NCI-H748 treated with DMSO at 0.1 percent for 48 hours (cell line): ENCODE measurements around the gene ZSCAN10.

Experiments
- DNase-seq: peaks from one replicate; lab custom pipeline; 2025; lab: John Stamatoyannopoulos, UW

Gene ZSCAN10

DNA sequence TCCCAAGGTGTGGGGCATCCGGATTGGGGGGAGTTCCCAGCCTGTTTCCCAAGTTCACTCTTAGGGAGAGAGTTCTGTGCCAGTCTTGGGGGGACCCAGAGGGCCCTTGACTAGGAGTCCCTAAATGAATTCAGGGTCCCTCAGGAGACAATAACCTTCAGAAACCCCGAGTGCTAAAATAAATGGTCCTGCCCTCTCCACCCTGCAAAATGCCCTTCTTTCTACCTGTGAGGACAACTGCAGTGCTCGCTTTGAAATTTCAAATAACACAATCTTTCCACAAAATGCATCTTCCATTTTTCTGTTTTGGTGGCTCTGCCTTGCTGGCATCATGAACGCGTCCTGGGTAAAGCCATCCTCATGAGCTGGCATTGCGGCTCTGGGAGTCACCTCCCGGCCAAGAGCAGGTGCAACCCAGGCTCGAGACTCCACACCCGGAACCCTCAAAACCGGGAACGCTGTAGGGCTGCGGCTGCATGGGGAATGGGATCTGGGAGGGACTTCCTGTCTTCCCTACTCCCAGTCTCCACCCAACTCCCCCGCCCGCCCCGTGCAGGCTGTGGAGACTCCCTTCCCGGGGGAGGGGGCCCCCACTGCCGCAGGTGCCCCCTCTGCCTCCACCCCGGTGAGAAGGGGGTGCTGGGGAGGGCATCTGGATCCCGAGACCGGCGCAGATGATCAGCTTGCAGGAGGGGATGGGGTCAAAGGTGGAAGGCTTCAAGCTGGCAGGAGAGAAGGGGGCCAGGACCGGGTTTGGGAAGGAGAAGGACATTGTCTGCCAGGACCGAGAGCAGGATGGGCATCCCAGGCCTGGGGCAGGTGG, 13.2 kb upstream of the ZSCAN10 start, which contains the start of gene ZNF205:
Gene ZNF205, plus strand, starts transcription at position 529 of the 823 bp plus-strand sequence. CDS start 845 bp downstream, outside the sequence.
- DNase-seq: peak; percentile 11

DNA sequence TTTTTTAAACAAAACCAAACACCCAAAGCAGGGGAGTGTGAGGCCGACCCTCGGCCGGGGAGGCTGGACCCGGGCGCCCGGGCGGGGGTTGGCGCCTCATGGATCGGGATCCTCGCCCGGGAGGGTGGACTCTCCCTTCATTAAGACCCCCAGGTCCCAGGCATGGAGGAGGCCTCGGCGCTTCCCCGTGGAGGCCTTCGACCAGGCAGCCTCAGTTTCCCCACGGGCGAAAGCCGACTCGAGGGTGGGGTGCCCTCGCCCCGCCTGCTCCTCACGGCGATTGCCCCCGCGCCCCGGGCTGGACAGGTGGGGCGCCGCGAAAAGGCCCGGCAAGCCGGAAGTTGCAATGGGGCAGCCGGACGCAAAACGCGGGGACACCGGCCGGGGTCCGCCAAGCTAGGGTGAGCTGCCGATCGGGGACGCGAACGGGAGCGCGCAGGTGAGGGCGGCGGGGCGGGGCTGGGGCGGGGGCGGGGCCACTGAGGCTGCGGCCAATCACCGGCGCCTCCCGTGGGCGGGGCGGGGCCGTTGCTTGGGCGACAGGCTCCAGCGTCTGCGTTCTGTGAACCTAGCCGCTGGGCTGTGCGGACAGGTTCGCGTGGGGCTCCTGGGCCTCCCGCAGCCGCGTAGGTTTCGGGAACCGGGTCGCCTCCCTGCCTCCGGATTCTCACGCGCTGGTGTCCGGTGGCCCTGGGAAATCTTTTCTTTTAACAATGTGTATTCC, 7.3 kb upstream of the ZSCAN10 start:
- DNase-seq: peak; percentile 58

DNA sequence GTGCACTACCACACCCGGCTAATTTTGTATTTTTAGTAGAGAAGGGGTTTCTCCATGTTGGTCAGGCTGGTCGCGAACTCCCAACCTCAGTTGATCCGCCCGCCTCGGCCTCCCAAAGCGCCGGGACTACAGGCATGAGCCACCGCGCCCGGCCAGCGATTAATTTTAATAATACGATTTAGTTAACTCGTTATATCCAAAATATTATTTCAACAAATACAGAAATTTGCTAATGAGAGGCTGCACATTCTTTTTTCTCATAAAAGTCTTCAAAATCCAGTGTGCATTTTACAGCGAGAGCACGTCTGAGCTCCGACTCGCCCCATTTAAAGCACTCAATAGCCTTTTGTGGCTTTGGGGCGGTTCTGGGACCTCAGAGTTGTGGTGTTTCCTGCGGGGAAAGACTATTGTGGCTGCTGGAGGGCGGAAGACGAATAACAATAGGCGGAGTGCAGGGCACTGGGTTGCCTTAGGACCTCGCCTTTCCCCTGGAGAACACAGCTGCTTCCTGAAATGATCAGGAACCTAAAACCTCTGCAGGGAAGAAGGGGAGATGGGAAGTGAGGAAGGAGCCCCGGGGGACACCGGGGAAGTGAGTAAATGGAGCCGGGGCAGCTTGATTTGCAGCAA, 2.9 kb upstream of the ZSCAN10 start:
- DNase-seq: no peak

DNA sequence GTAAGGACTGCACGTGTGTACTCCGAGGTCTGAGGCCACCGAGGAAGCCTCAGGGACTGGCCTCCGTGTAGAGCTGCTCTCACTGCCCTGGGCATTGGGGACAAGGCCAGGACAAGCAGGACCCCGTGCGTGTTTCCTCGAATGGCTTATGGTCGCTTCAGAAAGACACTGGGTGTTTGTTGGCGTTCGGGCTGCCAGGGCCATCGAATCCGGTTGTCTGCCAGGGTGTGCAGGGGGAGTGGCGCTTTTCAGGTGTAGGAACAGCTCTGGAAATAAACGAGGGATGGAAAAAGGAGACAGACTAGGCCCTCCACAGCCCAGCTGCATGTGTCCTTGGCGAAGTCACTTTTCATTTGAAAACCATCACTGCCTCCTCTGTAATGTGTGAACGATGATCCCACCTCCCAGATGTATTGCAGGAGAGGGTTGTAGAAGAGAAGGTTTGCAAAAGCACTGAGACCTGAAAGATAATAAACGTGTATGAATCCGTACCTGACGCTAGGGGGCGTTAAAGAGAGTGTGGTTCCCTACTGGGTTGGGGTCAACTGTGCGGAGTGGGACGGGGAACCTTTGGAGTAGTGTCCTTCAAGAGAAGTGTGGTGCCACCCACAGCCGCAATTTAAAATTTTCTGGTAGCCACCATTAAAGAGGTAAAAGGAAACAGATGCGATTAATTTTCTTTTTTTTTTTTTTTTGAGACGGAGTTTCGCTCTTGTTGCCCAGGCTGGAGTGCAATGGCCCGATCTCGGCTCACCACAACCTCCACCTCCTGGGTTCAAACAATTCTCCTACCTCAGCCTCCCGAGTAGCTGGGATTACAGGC, 2.1 kb upstream of the ZSCAN10 start:
- no peak for DNase-seq

DNA sequence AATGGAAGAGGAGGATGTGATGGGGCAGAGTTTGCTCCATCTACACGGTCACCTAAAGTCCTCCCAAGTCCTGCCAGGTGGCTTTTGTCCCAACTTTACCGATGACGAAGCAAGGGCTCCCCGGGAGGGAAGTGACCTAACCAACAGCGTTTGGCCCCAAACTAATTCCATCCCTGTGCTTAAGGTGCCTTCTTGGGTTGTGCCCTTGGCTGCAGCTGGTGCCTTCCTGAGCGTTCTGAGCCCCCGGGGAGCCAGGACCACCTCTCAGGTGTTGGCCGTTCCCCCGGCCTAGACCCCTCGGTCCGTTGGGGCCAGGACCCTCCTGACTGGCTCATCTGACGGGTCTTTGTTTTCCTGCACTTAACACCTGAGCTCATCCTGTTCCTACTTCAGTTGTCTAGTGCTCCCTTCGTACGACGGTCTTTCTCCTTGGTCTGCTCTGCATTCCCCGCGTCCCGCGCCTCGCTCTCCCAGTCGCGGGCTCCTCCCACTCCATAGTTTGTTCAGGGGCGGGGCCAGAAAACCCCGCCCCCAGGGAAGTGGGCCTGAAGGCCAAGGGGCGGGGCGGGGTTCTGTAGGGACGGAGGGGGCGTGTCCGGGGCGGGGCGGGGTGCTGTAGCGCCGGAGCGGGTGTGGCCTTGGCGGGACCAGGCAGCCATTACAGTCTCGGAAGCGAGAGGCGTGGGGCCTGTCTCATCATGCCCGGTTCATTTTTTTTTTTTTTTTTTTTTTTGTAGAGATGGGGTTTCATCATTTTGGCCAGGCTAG, 822 bp upstream of the ZSCAN10 start:
- DNase-seq: peak; percentile 68

DNA sequence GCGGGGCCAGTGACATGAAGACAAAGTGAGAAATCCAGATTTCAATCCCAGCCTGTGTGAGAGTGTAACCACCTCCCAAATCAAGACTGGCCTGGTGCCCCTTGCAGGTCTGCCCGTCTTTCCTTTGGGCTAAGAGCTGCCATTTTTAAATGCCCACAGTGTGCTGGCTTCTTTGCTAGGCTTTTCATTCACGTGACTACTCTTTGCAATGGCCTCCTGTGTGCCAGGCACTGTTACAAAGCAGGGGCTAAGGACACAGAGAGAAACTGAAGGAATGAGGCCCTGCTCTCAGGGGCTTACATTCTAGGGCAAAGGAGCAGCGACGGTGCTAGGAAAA, 269 bp upstream of the ZSCAN10 start:
- DNase-seq: no peak

DNA sequence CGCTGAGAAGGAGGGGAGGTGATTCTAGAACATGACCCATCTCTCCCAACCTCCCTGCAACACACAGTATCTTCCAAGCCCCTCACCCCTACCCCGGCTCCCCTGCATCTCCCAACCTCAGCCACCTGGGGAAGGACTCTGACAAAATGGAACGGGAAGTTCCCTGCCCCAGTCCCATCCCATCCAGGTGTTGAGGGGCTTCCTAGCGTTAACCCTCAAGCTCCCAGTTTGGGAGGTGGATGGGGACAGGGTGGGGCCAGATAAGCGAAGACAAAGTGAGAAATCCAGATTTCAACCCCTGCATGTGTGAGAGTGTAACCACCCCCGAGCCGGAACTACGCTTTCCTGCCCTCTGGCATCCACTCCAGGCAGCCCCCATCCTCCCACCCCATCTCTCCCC, 1.8 kb downstream of the ZSCAN10 start:
- no peak for DNase-seq

DNA sequence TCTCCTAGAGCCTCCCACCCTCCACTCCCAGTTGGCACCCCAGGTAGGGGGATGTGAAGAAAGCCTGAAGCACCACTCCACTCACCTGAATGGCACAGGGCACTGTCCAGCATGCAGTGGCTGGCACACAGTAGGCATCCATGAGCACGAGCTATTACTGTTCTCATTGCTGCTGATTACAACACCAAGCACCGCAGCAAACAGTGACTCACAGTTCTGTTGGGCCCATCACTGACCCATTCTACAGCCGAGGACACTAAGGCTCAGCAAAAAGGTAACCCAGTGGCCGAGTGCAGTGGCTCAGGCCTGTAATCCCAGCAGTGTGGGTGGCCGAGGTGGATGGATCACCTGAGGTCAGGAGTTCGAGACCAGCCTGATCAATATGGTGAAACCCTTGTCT, 2.7 kb downstream of the ZSCAN10 start:
- DNase-seq: no peak

DNA sequence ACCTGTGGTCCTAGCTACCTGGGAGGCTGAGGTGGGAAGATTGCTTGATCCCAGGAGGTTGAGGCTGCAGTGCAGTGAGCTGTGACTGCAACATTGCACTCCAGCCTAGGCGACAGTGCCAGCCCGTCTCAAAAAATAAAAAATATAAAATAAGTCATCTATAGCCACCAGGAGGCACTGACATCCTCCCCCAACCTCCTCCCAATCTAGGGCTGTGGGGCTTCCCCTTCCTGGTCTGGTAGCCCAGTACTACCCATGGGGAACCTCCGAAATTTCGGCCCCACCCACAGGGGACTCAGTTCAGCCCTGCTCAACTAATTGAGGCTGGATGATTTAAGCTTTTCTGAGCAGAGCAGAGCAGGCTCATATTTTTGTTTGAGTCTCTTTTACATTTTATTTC, 3.2 kb downstream of the ZSCAN10 start:
- DNase-seq: no peak

DNA sequence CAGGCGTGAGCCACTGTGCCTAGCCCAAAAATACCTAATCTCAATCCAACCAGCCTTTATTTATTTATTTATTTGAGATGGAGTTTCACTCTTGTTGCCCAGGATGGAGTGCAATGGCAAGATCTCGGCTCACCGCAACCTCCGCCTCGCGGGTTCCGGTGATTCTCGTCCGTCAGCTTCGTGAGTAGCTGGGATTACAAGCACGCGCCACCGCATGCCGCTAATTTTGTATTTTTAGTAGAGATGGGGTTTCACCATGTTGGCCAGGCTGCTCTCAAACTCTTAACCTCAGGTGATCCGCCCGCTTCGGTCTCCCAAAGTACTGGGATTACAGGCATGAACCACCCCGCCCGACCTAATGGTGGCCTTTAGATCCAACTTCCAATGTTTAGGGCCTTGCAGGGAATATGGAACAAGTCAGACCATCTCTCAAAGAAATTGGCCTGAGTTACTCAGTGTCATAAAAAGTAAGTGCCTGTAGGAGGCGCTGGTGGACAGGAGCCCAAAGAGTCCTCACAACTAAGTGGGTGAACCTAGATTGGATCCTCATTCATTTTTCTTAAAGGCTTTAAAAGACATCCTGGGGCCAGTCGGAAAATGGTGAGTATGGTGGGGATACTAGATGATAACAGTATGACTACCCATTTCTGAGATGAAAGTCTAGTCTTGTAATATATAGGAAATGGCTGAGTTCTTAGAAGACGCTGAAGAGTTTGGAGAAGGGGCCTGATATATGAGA, 4.6 kb downstream of the ZSCAN10 start:
- peak; percentile 36 for DNase-seq

DNA sequence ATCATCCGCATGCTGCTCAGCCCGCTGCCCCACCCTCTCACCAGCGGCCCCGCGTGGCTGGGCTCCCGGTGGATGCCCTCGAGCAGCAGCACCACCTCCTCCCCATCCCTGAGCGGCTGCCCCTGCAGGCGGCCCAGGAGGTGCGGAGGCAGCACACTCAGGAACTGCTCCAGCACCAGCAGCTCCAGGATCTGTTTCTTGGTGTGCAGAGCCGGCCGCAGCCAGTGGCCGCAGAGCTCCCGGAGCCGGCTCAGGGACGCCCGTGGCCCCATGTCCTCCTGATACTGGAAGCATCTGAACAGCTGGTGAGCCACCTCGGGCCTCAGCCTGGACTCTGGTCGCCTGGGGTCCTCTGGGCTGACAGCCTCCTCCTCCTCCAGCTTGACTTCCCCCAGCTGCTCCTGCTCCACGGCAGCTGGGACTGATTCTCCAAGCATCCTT, 6.6 kb downstream of the ZSCAN10 start:
- no peak for DNase-seq

DNA sequence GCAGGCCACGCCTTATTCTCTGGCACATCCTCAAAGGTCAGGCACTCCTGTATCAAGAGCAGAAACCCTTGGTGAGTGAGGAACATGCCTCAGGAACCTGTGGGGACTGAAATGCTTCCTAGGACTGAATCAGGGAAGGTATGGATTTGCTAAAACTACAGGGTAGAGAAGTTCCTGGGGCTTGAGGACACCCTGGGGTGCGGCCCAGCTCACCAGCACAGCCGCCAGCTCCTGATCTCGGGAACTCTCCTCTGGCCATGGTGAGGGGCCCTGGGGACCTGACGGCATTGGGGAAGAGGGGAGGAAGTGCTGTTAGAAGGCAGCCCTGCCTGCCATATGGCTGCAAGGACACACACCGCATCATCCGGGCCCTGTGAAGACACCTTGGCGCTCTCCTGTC, 7.5 kb downstream of the ZSCAN10 start:
- DNase-seq: no peak

DNA sequence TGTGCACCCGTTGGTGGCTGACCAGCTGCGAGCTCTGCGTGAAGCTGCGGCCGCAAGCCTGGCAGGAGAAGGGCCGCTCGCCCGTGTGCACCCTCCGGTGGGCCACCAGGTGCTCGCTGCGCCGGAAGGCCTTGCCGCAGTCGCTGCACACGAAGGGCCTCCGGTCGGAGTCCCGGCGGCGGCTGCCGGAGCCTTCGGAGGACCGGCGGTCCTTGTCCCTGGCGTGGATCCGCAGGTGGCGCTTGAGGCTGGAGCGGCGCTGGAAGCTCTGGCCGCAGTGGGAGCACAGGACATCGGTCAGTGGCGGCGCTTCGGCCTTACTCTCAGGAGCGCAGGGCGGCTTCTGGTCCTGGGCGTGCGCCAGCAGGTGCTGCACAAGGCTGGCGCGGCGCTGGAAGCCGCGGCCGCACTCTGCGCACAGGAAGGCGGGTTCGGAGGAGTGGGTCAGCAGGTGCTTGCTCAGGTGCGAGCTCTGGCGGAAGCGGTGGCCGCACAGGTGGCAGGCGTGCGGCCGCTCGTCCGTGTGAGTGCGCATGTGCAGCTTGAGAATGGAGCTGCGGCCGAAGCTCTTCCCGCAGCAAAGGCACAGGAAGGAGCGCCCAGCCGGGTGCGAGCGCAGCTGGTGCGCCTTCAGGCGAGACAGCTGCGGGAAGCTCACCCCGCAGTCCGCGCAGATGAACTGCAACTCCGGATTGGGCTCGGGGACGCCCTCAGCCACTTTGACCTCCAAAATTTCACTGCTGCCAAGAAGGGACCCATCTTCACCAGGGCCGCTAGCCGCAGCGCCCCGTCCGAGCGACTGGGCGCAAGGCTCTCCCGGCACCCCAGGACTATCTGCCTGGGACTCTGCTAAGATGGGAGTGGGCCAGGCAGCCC, 9.1 kb downstream of the ZSCAN10 start:
- peak; percentile 42 for DNase-seq

DNA sequence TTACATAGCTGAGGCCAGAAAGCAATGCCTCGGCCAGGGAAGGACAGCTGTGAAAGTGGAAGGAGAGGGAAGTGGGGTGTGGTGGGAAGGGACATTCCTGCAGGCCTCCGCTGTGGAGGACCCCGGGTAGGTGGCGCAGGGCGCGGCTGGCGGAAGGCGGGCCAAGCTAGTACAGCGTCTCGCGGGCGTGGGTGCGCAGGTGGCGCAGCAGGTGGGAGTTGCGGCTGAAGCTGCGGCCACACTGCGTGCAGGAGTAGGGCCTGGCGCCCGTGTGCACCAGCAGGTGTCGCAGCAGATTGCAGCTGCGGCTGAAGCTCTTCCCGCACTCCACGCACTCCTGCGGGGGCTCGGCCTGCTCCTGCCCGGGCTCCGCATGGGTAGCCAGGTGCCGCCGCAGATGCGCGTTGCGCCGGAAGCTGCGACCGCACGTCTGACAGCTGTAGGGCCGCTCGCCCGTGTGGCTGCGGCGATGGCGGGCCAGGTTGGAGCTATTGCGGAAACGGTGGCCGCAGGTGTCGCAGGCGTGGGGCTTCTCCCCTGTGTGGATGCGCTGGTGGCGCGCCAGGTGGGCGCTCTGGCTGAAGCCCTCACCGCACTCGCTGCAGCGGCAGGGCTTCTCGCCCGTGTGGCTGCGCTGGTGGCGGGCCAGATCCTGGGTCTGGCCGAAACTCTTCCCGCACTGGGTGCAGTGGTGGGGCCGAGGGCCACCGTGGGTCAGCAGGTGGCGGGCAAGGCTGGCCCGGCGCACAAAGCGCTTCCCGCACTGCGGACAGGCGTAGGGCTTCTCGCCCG, 10.0 kb downstream of the ZSCAN10 start:
- no peak for DNase-seq

DNA sequence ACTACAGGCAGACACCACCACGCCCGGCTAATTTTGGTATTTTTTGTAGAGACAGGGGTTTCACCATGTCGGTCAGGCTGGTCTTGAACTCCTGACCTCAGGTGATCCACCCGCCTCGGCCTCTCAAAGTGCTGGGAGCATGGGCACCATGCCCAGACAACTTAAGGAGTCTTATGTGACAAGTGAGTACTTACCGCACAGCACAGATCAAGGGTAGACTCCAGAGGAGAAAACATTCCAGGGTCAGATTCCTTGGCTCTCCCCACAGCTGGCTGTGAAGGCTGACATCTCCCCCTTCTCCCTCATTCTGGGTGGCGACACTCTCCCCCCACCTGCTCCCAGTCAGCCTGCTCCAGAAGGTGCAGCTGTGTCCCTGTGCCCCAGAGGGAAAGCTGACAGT, 10.6 kb downstream of the ZSCAN10 start:
- DNase-seq: no peak

DNA sequence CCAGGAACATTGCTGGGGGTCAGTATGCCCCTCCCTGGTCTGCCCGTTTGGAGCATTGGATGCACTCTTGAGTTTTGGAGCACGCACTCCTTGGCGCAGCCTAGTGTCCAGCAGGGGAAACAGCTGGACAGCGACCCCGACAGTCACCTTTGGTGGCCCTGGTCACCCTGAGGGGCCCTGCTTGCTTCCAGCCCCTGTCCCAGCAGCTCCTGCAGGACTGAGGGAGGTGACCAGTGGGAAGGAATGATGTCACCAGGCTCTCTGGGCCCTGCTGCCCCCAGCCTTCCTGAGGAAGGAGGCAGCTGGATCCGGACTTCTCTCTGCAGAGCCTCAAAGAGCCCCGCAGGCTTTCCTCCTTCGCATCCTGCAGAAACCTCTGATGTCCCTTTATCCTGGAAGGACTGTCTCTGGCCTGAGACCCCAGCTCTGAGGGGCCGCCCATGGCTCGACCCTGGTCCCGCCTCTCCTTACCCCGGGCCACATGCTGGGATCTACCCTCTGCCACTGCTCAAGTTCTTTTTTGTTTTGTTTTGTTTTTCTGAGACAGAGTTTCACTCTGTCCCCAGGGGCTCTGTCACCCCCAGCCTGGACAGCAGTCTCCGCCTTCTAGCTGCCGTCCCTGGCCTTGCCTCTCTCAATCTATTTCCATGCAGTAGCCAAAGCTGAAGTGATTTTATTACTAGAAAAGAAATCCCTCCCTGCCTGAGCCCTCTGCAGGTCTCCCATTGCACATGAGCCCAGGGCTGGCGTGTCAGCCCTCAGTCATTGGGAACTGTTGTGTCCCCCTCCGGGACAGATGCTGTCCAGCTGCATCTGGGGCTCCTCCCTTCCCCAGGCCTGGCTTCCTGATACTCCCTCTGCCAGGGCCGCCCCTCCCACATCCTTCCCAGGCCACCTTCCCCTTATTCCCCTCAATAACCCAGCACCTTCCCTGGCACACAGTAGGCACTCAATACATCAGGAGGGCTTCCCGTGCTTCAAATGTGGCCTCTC, 11.6 kb downstream of the ZSCAN10 start:
- DNase-seq: no peak

DNA sequence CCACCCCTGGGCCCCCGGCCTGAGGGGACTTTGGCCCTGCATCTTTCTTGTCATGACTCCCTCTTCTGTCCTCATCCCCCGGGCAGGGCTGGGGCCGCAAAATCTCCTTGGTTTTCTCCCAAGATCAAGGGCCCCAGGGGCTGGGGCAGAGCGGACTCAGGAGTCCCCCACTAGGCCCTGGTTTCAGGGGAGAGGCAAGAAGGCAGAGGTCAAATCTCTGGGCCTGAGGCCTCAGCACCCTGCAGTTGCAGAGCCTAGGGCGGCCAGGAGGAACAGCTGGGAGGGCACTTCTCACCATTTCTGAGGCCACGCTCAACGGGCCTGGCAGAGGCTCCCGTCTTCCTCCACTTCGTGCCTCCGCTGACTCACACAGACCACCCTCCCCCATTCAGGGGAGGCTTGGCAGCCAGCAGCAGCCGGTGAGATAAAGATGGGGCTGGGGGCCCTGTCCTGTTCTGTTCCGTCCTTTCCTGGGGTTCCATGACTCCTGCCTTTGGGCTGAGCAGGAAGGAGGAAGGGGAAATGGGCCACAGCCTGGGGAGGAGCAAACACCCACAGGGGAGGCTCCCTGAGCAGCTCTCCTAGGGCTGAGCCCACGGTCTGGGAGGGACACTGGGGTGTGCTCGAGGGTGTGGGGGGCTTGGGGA, 12.4 kb downstream of the ZSCAN10 start:
- no peak for DNase-seq
